HepG2 (cell line): ENCODE measurements around the gene KAT2A.

Experiments
- ATF1 ChIP-seq: IDR thresholded peaks from 2 replicates; pipeline ENCODE4 v1.6.1; 2016; ENCODE audit warnings: mild to moderate bottlenecking, control low read depth
- CEBPB ChIP-seq: IDR thresholded peaks from 2 replicates; pipeline ENCODE4 v1.6.1; 2011; ENCODE audit warnings: low read depth, low read length, improper control_type of control experiment, borderline replicate concordance
- CTCF ChIP-seq: sonication (generic); formaldehyde crosslinking; IDR thresholded peaks from 2 replicates; pipeline ENCODE4 v1.5.0; 2020; ENCODE audit warnings: mild to moderate bottlenecking, missing genetic modification reagents, moderate library complexity
- DR1 ChIP-seq: sonication (generic); formaldehyde crosslinking; IDR thresholded peaks from 2 replicates; pipeline ENCODE4 v1.8.0; 2021; ENCODE audit warnings: mild to moderate bottlenecking, missing genetic modification reagents, inconsistent platforms
- JUND ChIP-seq: sonication (generic); formaldehyde crosslinking; IDR thresholded peaks from 2 replicates; pipeline ENCODE4 v1.8.0; 2022; ENCODE audit warnings: mild to moderate bottlenecking, missing genetic modification reagents
- MAZ ChIP-seq, 2 experiments: sonication (generic) in 1 of 2; formaldehyde crosslinking in 1 of 2; IDR thresholded peaks; 2 replicates each; pipeline versions ENCODE4 v1.5.0 to v1.6.1; 2012 to 2020; ENCODE audit warnings: low read depth in 2 of 2, mild to moderate bottlenecking in 2 of 2, borderline replicate concordance in 1 of 2, improper control_type of control experiment in 1 of 2, low read length in 1 of 2, missing genetic modification reagents in 1 of 2, moderate library complexity in 1 of 2
- NR2F6 ChIP-seq, 2 experiments: IDR thresholded peaks; 2 replicates each; pipeline ENCODE4 v1.6.1; 2016; ENCODE audit warnings: antibody characterized with exemption in 1 of 2, mild to moderate bottlenecking in 1 of 2
- POLR2AphosphoS5 ChIP-seq: IDR thresholded peaks from 2 replicates; pipeline ENCODE4 v1.6.1; 2012; ENCODE audit warnings: low read depth, low read length
- RFX5 ChIP-seq: IDR thresholded peaks from 2 replicates; pipeline ENCODE4 v1.6.1; 2011; ENCODE audit warnings: low read depth, low read length, improper control_type of control experiment
- SP1 ChIP-seq, 2 experiments: fragments of 450-650 bp in 1 of 2; sonication (generic) in 1 of 2; formaldehyde crosslinking in 1 of 2; IDR thresholded peaks; 2 replicates each; pipeline versions ENCODE4 v1.4.0 to v1.6.1; 2016 to 2020; ENCODE audit warnings: missing genetic modification reagents in 1 of 2
- ZNF432 ChIP-seq: sonication (generic); formaldehyde crosslinking; IDR thresholded peaks from 2 replicates; pipeline ENCODE4 v1.5.0; 2020; ENCODE audit warnings: missing genetic modification reagents, mild to moderate bottlenecking, borderline replicate concordance
- ZSCAN12 ChIP-seq: sonication (generic); formaldehyde crosslinking; IDR thresholded peaks from 2 replicates; pipeline ENCODE4 v1.9.0; 2021; ENCODE audit warnings: mild to moderate bottlenecking, missing genetic modification reagents

GRCh38 chr17:42088736-42089135 is 32.4 kb downstream of the KAT2A start:
- TF ChIP-seq CTCF (CRISPR knock-in tag) (no peak), RFX5 (no peak), NR2F6 (IDR thresholded peaks at IDR 0.05) (no peak), NR2F6 (CRISPR knock-in tag; IDR thresholded peaks at IDR 0.05) (no peak), ZSCAN12 (no peak), JUND (no peak), MAZ (IDR thresholded peaks at IDR 0.05; ENCODE audit: borderline replicate concordance, low read depth, low read length) (no peak), MAZ (CRISPR knock-in tag; IDR thresholded peaks at IDR 0.05; ENCODE audit: low read depth) (no peak), CEBPB (no peak), ZNF432 (no peak), POLR2AphosphoS5 (no peak), ATF1 (no peak), DR1 (no peak), SP1 (IDR thresholded peaks at IDR 0.05) (no peak), SP1 (CRISPR knock-in tag; IDR thresholded peaks at IDR 0.05) (no peak)
